Mononuclear cell (primary cell): ENCODE results near the gene SCML2. TPM values are rescaled to one million over a fixed set of nuclear protein-coding genes. Genes with fewer than 3 reads are reported as not detected.
"Not testable (repeated sequence)": the region's sequence is repeated elsewhere in the genome, so short reads cannot be mapped to it uniquely, and the experiment has no call there.

ENCODE experiments used
- H3K27me3 ChIP-seq: 2 replicates; pipeline ENCODE4 v1.6.0; 2011; ENCODE audit warnings: low read length, control low read depth; ENCODE audit not compliant: insufficient read depth
- H3K4me1 ChIP-seq: 2 replicates; pipeline ENCODE4 v1.5.1; 2011; ENCODE audit warnings: mild to moderate bottlenecking, low read length, control low read depth; ENCODE audit not compliant: insufficient read depth
- H3K4me3 ChIP-seq: 2 replicates; pipeline ENCODE4 v1.5.1; 2011; ENCODE audit warnings: mild to moderate bottlenecking, low read length, moderate library complexity
- H3K9me3 ChIP-seq: 2 replicates; pipeline ENCODE4 v1.5.1; 2011; ENCODE audit warnings: low read depth, mild to moderate bottlenecking, control low read depth, low read length
- total RNA-seq: library from RNA; depleted of rRNA; stranded (reverse); fragments of >200 nt; gene quantifications from one replicate; pipeline ENCODE4 v1.2.3, GENCODE V29; 2012

Gene SCML2
- total RNA-seq, 1 donor, result 0.63 TPM

- no peaks in the 10 kb centered on the region for H3K9me3 ChIP-seq
- H3K4me3 ChIP-seq, result no peak overlapping the region
- H3K27me3 ChIP-seq, result no peaks in the 10 kb centered on the region
- no peaks in the 10 kb centered on the region for H3K4me1 ChIP-seq
These were observed 59.6 kb downstream of the SCML2 start for GRCh38 chrX:18294893-18295292.

GRCh38 chrX:18291006-18291545, 63.4 kb downstream of the SCML2 start:
- Histone ChIP-seq H3K27me3 (no peaks in the 10 kb centered on the region), H3K9me3 (no peaks in the 10 kb centered on the region), H3K4me1 (no peaks in the 10 kb centered on the region), H3K4me3 (no peak overlapping the region)

DNA sequence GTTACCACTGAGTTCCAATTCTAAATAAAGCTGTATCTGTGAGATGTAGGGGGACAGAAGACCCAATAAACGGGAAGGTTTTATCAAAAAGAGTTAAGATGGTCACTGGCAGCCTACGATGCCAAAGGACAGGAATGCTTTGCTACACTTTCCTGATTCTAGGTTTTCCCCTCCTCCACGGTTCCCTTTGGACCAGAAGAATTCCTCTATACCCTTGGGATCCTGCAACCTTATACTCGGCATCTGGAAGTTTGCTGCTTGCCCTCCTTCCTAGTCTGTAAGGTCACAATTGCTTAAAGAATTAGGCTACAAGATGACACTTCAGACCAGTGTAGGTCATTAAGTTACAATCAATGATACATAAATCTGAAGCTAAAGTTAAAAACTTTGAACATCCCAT, 64.3 kb downstream of the SCML2 start:
- no peaks in the 10 kb centered on the region for H3K27me3 ChIP-seq
- H3K9me3 ChIP-seq, result no peaks in the 10 kb centered on the region
- H3K4me3 ChIP-seq, result no peak overlapping the region
- no peaks in the 10 kb centered on the region for H3K4me1 ChIP-seq

DNA sequence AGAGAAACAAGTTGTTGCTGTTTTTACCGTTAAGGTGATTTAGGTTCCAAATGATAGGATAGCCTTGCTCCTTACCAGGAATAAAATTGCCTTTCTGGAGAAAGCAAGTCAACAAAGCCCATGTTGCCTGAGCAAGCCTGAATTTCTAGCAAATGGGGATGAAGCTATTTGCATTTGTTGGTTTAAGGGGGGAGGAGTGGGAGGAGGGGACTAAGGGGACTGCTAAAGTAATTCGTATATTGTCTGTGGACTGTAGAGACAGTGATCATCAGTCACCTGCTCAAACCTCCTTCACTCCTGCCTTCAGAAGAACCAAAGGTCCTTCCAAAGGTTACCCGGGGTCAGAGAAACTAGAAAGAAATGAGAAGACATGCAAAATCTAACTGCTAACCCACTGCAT, 65.8 kb downstream of the SCML2 start:
- H3K4me1 ChIP-seq, result no peaks in the 10 kb centered on the region
- no peak overlapping the region for H3K4me3 ChIP-seq
- H3K27me3 ChIP-seq, result no peaks in the 10 kb centered on the region
- H3K9me3 ChIP-seq, result no peaks in the 10 kb centered on the region

GRCh38 chrX:18286322-18286831, 68.1 kb downstream of the SCML2 start:
- H3K9me3 ChIP-seq, result no peaks in the 10 kb centered on the region
- no peak overlapping the region for H3K4me3 ChIP-seq
- no peaks in the 10 kb centered on the region for H3K27me3 ChIP-seq
- no peaks in the 10 kb centered on the region for H3K4me1 ChIP-seq

GRCh38 chrX:18278449-18278848, 76.0 kb downstream of the SCML2 start:
- H3K9me3 ChIP-seq, result no peaks in the 10 kb centered on the region
- no peaks in the 10 kb centered on the region for H3K27me3 ChIP-seq
- H3K4me1 ChIP-seq, result no peaks in the 10 kb centered on the region
- no peak overlapping the region for H3K4me3 ChIP-seq

GRCh38 chrX:18272222-18272621, 82.3 kb downstream of the SCML2 start:
- H3K4me1 ChIP-seq, result no peaks in the 10 kb centered on the region
- no peak overlapping the region for H3K4me3 ChIP-seq
- H3K9me3 ChIP-seq, result no peaks in the 10 kb centered on the region
- H3K27me3 ChIP-seq, result no peaks in the 10 kb centered on the region

DNA sequence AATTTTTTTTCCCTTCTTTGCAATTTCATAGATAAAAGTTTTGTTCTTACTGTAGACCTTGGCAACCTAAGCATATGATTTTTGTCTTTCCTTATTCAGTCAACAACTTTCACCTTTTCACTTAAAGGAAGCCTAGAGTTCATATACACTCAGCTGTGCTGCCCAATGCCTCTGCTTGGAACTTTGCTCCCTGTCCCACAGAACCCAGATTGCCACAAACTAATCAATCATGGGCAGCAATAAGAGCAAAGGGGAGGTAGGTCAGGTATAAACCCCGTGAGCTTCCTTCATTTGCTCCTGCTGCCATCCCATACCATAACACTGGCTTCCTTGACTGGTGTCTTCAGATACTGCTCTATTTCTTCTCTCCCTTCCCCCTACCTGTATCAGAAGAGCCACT, 82.8 kb downstream of the SCML2 start:
- Histone ChIP-seq H3K27me3 (no peaks in the 10 kb centered on the region), H3K9me3 (no peaks in the 10 kb centered on the region), H3K4me3 (no peak overlapping the region), H3K4me1 (no peaks in the 10 kb centered on the region)

- no peaks in the 10 kb centered on the region for H3K27me3 ChIP-seq
- no peaks in the 10 kb centered on the region for H3K4me1 ChIP-seq
- H3K4me3 ChIP-seq, result no peak overlapping the region
- no peaks in the 10 kb centered on the region for H3K9me3 ChIP-seq
These were observed 83.2 kb downstream of the SCML2 start for GRCh38 chrX:18271309-18271708.

GRCh38 chrX:18255059-18255458, 99.4 kb downstream of the SCML2 start:
- no peaks in the 10 kb centered on the region for H3K27me3 ChIP-seq
- H3K9me3 ChIP-seq, result no peaks in the 10 kb centered on the region
- H3K4me1 ChIP-seq, result no peaks in the 10 kb centered on the region
- H3K4me3 ChIP-seq, result no peak overlapping the region

- Histone ChIP-seq H3K4me3 (no peak overlapping the region), H3K9me3 (no peaks in the 10 kb centered on the region), H3K27me3 (no peaks in the 10 kb centered on the region), H3K4me1 (no peaks in the 10 kb centered on the region)
These were observed 101.7 kb downstream of the SCML2 start for GRCh38 chrX:18252644-18253359.

- not testable (repeated sequence) for H3K27me3 ChIP-seq, H3K4me1 ChIP-seq, H3K9me3 ChIP-seq, H3K4me3 ChIP-seq
These were observed 124.8 kb downstream of the SCML2 start for GRCh38 chrX:18229646-18230045.

DNA sequence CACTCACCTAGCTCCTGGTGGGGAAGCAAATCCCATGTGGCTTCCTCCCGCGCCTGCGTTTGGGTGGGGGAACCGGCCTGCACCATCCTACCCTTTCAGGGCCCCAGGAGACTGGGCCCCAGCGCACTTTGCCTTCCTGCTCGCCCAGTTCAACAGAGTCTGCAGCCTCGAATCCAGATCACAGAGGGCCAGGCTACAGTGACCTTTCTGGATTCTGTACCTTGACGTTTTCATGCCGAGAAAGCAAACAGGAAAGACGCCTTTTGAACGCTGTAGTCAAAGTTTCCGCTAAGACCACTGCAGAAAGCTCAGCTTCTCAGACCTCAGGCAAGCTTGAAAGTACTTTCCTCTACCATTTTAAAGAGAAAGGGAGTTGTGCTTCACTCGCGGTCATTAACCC, 126.4 kb downstream of the SCML2 start:
- no peaks in the 10 kb centered on the region for H3K27me3 ChIP-seq
- H3K4me1 ChIP-seq, result no peaks in the 10 kb centered on the region
- no peaks in the 10 kb centered on the region for H3K9me3 ChIP-seq
- no peak overlapping the region for H3K4me3 ChIP-seq

DNA sequence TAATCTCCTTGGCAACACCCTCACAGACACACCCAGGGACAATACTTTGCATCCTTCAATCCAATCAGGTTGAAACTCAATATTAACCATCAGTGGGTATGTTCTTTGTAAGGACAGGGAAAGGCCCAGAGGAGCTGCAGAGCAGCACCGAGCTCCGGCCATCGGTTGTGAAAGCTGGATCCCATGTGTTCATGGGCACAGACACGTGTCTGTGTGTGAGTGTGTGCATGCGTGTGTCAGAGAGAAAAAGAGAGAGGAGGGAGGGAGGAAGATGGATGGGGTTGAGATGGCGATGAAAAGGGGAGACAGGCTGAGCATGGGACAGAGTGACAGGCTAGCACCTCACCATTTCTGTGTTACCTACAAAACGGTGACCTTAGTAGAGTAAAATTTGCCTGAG, 127.0 kb downstream of the SCML2 start:
- no peaks in the 10 kb centered on the region for H3K9me3 ChIP-seq
- H3K27me3 ChIP-seq, result no peaks in the 10 kb centered on the region
- no peak overlapping the region for H3K4me3 ChIP-seq
- no peaks in the 10 kb centered on the region for H3K4me1 ChIP-seq

GRCh38 chrX:18220786-18221185, 133.7 kb downstream of the SCML2 start, which contains the start of gene BEND2:
BEND2 (minus strand) TSS chrX:18220886; CDS start chrX:18220750, 136 bp downstream.
- Histone ChIP-seq H3K4me1 (no peaks in the 10 kb centered on the region), H3K27me3 (no peaks in the 10 kb centered on the region), H3K4me3 (no peak within 1 kb of the TSS), H3K9me3 (no peaks in the 10 kb centered on the region)

DNA sequence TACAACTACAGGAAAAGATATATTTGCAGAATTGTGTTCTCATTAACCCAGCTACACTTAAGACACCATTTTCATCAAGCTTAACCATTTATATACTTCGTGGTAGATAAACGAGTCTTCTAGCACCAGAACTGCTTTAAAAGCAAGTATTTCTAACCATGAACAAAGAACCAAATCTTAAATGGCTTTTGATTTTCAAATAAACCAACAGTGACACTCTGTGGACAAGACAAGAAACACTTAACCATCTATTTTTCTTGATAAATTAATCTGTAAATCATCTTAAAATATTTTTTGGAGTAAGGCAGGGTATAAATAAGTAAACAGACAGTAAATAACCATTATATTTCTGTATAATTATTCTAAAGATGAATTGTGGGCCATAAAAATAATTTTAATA, 144.0 kb downstream of the SCML2 start:
- Histone ChIP-seq H3K27me3 (no peaks in the 10 kb centered on the region), H3K4me3 (no peak overlapping the region), H3K9me3 (no peaks in the 10 kb centered on the region), H3K4me1 (no peaks in the 10 kb centered on the region)
